Fibroblast of villous mesenchyme (primary cell): Measurements from ENCODE around the gene GPC1. TPM values are rescaled to one million over a fixed set of nuclear protein-coding genes. Genes with fewer than 3 reads are reported as not detected.

ENCODE experiments used
- DNase-seq: peaks from one replicate; pipeline ENCODE4 v3.0.0-alpha.2; 2010; ENCODE audit warnings: low read depth
- H3K4me3 ChIP-seq: 2 replicates; pipeline ENCODE4 v1.5.1; 2011; ENCODE audit warnings: low read depth, mild to moderate bottlenecking, low read length
- total RNA-seq: library from RNA; depleted of rRNA; stranded (reverse); fragments of >200 nt; gene quantifications from 2 replicates; pipeline ENCODE4 v1.2.3, GENCODE V29; 2012
- TF ChIP-seq, protein P1 (sequence below): IDR thresholded peaks from 2 replicates; pipeline ENCODE4 v1.5.1; 2012; ENCODE audit warnings: low read depth, mild to moderate bottlenecking, low read length; ENCODE audit not compliant: insufficient read depth

Gene GPC1
- total RNA-seq, 1 donor = 88.9 TPM

DNA sequence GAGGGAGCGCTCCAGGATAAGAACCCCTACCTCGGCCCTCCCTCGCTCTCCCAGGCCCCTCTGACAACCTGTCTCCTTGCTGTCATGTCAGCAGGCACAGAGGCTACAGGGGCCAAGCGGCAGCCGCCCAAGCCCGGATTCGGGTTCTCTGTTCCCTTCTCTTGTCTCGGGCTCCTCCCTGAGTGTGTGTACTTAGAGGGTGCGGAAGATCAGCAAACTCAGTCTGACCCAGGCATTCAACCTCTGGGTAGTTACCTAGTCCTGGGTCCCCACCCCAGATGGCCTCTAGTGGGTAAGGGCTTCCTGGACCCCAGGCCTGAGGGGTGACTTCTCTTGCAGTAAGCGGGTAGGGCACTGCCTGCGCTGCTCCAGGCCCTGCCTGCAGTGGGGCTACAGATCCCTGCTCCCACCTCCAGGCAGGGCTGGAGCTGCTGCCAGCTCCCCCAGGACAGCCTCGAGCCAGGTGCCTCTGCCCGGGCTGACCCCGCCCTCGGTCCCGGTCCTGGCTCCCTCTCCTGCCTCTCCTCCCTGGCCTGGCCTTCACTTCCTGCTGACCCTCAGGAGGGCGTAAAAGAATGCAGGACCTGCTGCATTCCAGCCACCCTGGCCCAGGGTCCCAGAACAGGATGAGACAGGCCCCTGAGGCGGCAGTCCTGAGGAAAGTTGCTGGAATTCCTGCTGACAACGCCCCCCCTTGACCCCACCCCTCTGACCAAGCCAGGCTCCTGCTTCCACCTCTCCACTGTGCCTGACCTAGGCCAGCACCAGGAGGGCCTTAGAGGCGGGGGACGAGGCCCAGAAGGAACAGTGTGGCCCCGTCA lies 22.0 kb downstream of the GPC1 start:
- no peak for DNase-seq
- TF ChIP-seq, protein P1, sequence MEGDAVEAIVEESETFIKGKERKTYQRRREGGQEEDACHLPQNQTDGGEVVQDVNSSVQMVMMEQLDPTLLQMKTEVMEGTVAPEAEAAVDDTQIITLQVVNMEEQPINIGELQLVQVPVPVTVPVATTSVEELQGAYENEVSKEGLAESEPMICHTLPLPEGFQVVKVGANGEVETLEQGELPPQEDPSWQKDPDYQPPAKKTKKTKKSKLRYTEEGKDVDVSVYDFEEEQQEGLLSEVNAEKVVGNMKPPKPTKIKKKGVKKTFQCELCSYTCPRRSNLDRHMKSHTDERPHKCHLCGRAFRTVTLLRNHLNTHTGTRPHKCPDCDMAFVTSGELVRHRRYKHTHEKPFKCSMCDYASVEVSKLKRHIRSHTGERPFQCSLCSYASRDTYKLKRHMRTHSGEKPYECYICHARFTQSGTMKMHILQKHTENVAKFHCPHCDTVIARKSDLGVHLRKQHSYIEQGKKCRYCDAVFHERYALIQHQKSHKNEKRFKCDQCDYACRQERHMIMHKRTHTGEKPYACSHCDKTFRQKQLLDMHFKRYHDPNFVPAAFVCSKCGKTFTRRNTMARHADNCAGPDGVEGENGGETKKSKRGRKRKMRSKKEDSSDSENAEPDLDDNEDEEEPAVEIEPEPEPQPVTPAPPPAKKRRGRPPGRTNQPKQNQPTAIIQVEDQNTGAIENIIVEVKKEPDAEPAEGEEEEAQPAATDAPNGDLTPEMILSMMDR = no peak
- H3K4me3 ChIP-seq = no peak overlapping the region

DNA sequence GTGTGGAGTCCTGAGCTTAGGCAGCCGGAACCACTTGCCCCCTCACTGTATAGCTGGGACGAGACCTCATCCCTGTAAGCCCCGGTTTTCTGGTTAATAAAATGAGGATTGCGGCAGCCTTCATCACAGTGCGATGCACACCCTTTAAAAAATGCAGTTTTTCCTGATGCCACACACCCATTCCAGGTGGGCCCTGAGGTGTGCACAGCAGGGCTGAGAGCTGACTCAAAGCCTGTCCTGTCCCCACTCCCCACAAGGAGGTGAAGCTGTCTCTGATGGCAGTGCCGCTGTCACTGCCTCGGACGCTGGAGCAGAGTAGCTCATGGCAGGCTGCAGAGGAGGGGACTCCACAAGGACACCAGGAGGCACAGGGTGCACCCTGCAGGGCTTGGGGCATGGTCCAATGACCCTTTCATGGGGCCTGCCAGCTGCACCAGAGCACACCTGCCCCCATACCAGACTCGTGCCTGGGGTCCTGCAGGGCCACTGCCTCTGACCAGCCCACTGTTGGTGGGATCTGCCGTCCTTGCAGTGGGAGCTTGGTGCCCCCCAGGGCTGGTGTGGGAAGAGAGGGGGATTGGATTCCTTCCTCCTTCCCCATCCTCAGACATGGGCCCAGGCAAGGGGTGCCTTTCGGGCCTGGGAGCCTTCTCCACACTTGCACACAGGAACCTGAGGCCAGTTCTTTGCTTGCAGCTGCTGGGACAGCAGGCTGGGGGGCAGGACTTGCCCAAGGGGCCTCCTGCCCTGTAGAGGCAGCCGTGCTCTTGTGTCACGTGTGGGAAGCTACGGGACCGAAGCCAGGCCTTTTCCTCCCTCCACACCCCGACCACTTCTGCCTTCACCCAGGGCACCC lies 22.8 kb downstream of the GPC1 start:
- no peak overlapping the region for H3K4me3 ChIP-seq
- DNase-seq = no peak
- TF ChIP-seq, protein P1 = no peak

DNA sequence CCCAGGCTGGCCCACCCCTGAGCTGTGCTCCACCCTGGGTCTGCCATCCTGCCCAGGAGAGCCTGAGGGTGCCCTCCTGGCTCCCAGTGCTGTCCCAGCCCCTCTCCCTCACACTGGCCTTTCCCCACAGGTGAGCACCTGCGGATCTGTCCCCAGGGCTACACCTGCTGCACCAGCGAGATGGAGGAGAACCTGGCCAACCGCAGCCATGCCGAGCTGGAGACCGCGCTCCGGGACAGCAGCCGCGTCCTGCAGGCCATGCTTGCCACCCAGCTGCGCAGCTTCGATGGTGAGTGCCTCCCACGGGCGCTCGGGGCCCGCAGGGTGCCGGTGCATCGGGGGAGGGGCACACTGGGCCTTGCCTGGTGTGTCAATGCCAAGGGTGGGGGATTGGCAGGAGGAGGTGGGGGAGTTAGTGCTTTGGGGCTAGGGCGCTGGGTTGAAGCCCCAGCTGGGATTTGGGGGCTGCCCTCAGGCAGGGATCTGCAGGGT lies 23.5 kb downstream of the GPC1 start:
- TF ChIP-seq, protein P1 = no peak
- no peak for DNase-seq
- H3K4me3 ChIP-seq = no peak overlapping the region

DNA sequence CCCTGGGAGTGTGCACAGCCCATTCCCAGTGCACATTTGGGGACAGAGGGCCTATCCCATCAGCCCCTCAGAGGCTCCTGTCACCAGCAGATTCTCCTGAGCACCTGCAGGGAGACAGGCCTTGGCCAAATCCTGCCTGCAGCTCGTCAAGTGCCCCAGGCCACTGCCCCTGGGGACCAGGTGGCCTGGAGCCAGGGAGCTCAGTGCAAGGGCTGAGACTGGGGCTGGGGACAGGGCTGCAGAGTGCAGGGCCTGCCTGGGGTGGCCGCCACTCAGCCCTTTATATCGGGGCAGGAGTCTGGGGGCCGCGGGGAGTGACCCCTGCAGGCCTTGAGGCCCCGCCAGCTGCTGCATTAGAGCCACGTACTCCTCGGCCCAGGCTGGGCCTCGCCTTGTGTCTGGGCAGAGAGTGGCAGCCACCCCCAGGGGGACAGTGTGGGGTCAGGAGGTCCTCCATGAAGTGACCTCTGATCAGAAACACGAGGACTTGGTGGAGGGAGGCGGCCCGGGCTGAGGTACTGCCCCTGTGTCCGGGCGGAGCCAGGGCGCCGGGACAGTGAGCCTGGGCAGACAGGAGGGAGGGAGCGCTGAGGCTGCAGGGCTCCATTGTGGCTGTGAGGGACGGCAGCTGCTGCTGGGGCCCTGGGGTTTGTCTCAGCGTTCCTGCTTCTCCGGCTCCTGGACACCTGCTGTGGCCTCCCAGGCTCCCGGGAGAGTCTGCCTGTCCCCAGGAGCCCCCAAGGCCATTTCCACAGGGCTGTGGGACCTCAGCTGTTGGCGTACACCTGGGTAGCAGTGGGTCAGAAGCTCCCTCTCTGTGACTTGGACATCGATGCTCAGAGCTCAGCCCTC lies 24.2 kb downstream of the GPC1 start:
- TF ChIP-seq, protein P1 = no peak
- no peak for DNase-seq
- H3K4me3 ChIP-seq = no peak overlapping the region

DNA sequence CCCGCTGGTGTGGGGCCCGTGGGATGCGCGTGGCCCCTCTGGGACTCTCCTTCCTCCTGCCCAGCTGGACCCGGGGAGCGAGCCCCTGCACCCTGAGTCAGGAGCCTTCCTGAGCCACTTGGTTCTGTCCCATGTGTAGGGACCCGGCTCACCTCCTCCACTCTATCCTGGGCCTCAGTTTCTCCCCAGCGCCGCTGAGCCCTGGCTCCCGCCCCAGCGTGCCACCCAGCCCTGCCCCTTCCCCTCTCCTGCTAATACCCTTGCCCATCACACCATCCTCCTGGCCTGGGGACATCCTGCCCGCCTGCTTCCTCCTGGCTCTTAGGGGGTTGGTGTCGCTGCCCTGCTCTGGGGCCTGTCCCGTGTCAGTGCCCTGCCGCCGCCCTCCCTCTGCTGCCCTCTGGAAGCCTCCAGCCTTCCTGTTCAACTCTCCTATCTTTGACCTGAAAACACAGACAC lies 24.8 kb downstream of the GPC1 start:
- no peak overlapping the region for H3K4me3 ChIP-seq
- TF ChIP-seq, protein P1 = no peak
- DNase-seq = no peak

DNA sequence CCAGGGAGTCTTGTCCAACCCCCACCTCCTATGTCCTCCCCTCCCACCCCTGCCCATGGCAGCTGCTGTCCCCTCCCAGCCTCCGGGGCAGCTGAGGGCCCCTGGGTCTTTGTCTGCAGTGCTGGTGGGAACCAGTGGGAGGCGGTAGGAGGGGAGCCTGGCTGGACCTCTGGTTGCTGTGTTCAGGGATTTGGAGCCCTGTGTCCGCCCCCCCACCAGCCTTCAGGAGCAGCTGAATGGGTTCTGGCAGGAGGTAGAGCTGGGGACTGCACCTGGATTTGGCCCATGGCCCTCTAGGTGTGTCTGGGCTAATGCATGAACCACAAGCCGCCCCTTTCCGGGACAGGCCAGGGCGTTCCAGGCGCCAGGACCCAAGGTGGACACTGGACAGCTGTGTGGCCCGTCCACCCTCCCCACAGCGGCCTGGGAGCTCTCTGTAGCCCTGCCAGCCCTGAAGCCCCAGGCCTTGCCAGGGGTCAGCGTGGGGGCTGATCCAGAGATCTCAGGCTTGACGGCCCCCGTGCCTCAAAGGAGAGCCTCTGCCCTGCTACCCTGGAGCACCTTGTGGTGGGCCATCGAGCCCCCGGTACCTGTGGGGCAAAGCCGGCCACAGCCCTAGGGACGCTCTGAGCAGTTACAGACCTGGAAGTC lies 25.4 kb downstream of the GPC1 start:
- no peak for DNase-seq
- no peak overlapping the region for H3K4me3 ChIP-seq
- TF ChIP-seq, protein P1 = no peak
